ENCODE results near the gene FAM43B. TPM values are rescaled to one million over a fixed set of nuclear protein-coding genes. Genes with fewer than 3 reads are reported as not detected.

The FAM43B gene, protein sequence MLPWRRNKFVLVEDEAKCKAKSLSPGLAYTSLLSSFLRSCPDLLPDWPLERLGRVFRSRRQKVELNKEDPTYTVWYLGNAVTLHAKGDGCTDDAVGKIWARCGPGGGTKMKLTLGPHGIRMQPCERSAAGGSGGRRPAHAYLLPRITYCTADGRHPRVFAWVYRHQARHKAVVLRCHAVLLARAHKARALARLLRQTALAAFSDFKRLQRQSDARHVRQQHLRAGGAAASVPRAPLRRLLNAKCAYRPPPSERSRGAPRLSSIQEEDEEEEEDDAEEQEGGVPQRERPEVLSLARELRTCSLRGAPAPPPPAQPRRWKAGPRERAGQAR
- 3.6 to 6.6 TPM (median 5.7 TPM) in 5 replicates for total RNA-seq (2022; extraction: Qiagen RNA extraction; ENCODE audit: low read depth)

DNA sequence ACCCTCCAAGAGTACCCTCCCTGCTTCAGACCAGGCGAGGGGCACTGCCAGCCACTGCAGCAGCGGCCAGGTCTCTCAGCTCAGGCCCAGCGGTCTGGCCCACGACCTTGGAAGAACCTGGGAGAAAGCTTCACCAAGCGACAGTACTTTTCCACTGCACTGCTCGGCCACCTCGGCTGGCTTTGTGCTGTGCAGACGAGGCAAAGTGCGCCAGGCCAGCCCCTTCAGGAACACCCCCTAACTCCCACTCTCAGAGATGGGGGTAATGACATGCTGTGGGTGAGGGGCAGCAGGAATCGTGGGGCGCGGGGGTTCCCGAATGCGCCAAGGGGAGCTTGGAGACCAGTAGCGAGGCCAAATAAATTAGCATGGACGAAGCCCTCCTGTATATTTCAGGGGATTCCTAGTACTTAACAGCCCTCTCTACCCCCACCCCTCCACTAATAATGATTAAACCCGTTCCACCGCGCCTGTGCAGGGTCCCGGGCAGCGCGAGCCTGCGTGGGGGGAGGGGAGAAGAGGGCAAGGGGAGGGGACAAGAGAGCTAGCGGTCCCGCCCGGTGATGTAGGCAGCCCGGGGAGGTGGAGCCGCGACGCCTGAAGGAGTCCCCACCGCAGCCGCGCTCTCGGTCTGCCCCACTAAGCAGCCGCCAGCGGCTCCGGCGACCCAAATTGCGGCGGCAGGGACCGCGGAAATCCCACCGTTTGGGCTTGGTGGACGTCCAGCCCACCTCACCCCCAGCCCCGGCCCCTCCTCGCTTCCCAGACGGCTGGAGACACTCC, at the start of gene FAM43B:
TSS of gene FAM43B (plus strand) at position 629 of the 783 bp plus-strand sequence. CDS start 401 bp downstream, outside the sequence.

DNA sequence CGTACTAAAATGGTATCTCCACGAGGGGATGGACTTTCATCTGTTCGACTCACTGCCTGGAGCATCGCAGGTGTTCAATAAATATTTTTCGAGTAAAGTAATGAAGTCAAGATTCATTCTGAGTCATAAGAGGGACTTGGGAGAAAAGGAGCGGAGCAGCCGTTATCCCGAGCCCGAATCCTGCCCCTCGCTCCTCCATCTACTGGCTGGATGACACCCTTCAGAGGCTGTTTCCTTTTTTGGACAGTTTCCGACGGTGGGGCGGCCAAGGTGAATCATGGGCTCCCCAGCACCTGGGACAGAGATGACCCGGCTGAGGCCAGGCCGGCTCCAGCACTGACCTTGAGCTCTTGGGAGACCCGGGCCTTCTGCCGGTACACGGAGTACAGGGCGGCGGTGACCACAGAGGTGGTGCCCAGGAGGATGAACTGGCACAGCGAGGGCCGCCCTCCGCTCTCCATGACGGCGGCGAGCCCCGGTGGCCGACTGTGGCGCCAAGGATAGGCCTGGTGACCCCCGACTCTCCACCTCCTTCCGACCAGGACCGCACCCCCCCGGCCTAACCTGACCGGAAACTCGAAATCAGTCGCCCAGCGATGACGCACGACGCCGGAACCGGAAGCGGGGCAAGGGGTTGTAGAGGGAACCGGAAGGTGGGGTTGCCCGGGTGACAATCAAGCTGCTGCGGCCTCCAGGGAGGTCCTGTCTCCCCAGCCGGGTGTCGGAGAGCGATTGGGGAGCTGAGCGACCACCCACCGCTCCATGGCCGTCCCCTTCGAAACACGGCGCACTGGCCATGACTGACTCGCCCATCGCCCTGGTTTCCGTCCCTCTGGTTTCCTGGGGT, 44.6 kb upstream of the FAM43B start, which contains the start of gene MUL1:
TSS of gene MUL1 (minus strand) at position 588 of the 847 bp plus-strand sequence. CDS start at position 461, 127 bp downstream.

DNA sequence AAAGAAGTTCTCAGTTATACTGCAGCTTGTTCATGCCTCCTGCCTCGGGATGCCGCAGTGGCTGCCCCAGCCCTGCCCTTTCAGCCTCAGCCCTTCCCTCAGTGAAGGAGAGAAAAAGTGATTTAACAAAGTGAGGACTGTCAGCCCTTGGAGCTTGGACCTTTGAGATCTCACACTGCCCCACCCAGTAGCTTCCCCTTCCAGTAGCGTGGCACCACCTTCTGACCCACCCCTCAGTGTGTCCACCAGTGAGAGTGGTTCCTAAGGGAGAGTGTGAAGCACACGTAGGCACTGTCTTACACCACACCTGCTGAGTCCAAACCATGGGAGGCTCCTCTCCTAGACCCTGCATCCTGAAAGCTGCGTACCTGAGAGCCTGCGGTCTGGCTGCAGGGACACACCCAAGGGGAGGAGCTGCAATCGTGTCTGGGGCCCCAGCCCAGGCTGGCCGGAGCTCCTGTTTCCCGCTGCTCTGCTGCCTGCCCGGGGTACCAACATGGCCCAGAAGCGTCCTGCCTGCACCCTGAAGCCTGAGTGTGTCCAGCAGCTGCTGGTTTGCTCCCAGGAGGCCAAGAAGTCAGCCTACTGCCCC, 36.4 kb downstream of the FAM43B start, which contains the start of gene CDA:
TSS of gene CDA (plus strand) at position 464 of the 592 bp plus-strand sequence. CDS start at position 497, 33 bp downstream.

Other genes with a start within 250 kb of the FAM43B start
- 35.3 to 46.7 TPM (median 38.9 TPM) in 5 replicates for gene CAMK2N1, start 66.4 kb upstream of the FAM43B start, total RNA-seq (2022; extraction: Qiagen RNA extraction; ENCODE audit: low read depth)
- 35.0 to 41.7 TPM (median 41.3 TPM) in 5 replicates for gene MUL1, start 44.4 kb upstream of the FAM43B start, total RNA-seq (2022; extraction: Qiagen RNA extraction; ENCODE audit: low read depth)
- 32.1 to 47.4 TPM (median 36.1 TPM) in 5 replicates for gene CDA, start 36.5 kb downstream of the FAM43B start, total RNA-seq (2022; extraction: Qiagen RNA extraction; ENCODE audit: low read depth)
- gene PINK1, start 80.9 kb downstream of the FAM43B start, total RNA-seq (2022; extraction: Qiagen RNA extraction; ENCODE audit: low read depth): 27.9 to 44.1 TPM (median 37.5 TPM) in 5 replicates
- 183 to 217 TPM (median 213 TPM) in 5 replicates for gene DDOST, start 108.8 kb downstream of the FAM43B start, total RNA-seq (2022; extraction: Qiagen RNA extraction; ENCODE audit: low read depth)
- gene KIF17, start 165.4 kb downstream of the FAM43B start, total RNA-seq (2022; extraction: Qiagen RNA extraction; ENCODE audit: low read depth): 0.90 to 1.7 TPM (median 1.2 TPM) in 5 replicates
- 13.6 to 16.3 TPM (median 14.3 TPM) in 5 replicates for gene SH2D5, start 180.1 kb downstream of the FAM43B start, total RNA-seq (2022; extraction: Qiagen RNA extraction; ENCODE audit: low read depth)
- 90.3 to 155 TPM (median 114 TPM) in 5 replicates for gene HP1BP3, start 234.7 kb downstream of the FAM43B start, total RNA-seq (2022; extraction: Qiagen RNA extraction; ENCODE audit: low read depth)